GM18868 (cell line): ENCODE data around the gene CGA.

Experiments used
- ATAC-seq: cut with Tn5 transposase; IDR thresholded peaks from one replicate; pipeline ENCODE4 v1.9.1; 2021; ENCODE audit warnings: mild to moderate bottlenecking, moderate library complexity; ENCODE audit not compliant: unreplicated experiment

CGA gene

DNA sequence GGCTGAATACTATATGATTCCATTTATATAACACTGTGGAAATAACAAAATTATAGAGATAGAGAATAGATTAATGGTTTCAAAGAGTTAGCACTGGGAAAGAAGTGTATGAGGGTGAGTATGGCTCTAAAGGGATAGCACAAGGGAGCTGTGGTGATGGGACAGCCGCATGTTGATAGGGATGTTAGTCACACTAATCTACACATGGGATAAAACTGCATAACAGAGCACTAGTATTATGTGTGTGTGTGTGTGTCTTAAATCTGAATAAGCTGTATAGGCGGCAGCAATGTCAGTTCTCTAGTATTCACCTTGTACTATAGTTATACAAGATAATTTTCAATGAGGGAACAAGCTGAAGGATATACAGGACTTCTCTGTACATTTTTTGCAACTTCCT, 5.8 kb downstream of the CGA start:
- ATAC-seq = no peak

DNA sequence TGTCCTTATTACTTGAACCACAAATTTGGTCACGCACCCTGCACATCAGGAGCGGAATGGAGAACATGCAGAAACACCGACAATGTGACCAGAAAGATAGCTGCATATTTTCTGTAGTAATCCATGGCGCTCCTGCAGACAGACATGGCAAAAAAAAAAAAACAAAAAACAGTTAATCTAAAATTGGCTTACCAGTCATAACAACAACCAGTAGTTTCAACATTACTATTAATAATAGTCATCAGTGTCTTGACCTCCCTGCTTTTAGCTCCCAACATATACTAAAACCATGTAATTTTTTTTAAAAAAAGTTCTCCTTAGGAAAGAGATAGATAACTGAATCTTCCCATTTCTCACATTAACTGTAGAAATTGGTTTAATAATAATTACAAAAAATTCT, 6.8 kb downstream of the CGA start:
- ATAC-seq = peak; percentile 69

DNA sequence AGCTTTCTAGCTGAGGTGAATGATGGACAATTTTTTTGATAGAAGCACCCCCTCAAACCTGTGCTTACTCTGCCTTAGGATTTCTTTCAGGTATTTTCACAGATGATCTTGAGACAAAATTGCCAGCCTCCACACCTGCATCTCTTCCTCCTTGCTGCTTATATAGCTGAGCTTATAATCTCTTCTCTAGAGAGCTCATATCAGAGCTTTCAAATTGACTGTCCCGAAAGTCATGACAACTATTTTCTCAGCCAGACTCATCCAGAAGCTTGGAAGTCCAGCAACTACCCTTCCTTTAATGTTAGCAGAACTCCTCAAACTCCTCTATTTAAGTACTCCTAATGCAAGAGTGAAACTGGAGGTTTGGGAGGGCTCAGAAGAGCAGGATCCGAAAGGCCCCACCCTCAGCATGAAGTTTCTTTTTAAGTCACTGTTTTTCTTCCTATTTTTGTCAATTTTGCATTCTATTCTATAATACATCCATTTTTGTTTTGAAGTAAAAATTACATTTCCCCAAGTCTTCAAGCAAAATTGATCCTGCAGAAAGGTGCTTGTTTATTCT, 12.7 kb downstream of the CGA start:
- ATAC-seq = peak; percentile 72

DNA sequence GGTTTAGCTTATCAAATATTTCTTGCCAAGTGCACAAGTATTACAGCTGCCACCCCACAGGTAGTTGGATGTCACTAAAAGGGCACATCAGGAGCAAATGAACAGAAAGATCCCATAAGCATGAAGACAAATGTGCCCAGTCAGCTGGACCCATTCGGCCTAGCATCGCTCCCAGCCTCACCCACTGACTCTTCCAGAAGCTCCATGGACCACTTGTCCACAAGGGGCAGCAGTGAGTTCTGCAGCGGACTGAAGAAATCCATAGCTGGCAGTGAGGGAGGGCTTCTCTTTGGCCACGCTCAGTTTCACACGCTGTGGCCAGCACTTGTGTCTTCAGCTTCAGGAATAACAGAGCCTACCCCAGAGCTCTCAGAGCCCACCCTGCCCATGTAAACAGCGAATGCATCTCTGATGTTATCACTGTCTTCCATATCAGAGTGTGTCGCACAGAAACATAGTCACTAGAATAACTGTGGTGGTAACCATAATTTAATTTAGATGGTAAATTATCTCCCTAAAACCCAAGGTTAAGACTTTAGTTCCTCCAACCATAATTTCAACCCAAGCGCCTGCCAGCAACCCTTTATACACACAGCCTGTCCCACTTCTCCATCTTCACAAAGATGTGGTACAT, 15.8 kb downstream of the CGA start:
- peak; percentile 52 for ATAC-seq

DNA sequence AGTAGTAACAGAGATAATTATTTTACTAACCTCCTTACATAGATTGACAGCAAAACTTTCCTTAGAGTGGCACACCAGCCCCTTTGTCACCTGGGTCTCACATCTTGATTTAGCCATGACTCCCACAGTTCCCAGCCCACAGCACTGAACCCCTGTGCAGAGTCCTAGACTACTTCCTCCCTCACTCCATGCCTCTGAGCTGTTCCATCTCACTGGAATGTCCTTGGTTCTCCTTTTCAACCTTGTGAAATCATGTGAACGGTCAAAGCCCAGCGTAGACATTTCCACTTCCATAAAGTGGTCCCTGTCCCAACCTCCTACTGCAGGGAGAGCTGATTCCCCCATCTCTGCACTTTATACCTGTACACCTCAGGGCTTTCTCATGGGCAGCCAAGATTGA, 19.7 kb downstream of the CGA start:
- ATAC-seq = no peak

DNA sequence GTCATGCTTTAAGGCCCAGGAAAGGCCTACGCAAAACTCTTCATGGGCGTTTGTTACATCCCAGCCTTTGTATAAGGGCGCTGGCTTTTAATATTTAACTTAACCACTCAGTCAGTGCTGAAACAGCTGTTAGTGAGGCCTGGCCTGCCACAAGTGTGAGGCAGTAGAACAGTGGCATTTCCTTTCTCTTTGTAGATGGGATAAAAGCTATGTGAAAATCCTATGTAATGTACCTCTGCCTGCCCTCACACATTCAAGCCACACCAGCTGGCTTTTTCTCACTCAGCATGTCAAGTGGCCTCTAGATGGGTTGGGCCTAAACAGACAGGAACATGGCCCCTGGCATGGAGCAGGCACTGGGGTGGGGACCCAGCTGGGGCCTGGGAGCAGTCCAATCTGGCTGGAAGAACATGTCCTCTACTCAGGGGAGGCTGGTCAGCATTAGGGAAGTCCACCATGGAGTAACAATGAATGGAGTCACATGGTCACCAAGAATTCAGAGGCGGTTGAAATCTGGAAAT, 20.7 kb downstream of the CGA start:
- ATAC-seq = no peak

DNA sequence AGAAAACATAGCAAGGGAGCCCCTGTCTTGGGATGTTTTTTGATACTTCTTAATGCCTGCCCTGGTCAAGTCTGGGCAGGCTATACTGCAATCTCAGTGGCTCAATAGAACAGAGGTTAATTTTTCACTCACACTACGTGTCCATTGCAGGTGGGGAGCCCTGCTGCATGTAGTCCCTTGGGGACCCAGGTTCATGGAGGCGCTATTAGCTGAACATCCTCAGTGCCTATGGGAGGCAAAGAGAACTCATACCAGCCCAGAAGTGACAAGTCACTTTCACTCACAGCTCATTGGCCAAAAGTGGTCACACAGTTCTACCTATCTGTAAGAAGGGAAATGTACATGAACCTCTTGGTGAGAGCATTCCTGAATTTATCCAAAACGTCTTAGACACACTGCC, 23.2 kb downstream of the CGA start:
- peak; percentile 66 for ATAC-seq

DNA sequence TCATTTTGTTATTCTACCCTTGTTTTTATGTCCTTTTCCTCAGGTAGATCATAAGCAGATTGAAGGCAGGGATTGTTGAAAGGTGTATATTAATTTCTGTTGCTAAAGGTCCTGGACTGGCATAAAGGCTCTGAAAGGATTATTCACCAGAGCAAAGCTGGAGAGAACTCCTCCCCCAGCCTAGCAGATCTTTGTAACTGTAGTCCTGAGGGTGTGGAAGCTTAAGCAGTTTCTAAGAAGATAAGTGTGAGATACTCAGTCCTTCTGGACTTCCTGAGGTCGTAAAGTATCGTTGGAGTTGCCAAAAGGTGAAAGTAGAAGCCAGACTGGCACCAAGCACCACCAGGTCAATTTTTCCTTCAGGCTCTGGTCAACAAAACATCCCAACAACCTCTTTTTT, 24.2 kb downstream of the CGA start:
- no peak for ATAC-seq

DNA sequence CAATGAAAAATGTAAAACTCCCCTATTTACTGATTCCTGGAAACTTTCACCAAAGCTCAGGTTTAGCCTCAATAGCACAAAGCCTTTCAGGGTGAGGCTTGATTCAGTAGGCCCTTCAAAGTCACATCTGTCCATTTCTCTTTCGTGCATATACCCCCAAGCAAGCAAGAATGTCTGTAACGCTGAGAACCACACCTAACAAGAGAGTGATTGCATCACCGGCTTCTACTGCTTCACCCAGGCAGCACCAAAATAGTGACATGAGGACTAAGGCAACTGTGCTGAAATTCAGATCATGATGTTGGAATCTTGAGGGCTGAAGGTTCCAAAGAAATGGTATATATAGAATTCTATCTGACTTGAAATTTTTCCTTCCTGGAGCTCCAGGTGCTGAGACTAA, 26.1 kb downstream of the CGA start:
- ATAC-seq = no peak

DNA sequence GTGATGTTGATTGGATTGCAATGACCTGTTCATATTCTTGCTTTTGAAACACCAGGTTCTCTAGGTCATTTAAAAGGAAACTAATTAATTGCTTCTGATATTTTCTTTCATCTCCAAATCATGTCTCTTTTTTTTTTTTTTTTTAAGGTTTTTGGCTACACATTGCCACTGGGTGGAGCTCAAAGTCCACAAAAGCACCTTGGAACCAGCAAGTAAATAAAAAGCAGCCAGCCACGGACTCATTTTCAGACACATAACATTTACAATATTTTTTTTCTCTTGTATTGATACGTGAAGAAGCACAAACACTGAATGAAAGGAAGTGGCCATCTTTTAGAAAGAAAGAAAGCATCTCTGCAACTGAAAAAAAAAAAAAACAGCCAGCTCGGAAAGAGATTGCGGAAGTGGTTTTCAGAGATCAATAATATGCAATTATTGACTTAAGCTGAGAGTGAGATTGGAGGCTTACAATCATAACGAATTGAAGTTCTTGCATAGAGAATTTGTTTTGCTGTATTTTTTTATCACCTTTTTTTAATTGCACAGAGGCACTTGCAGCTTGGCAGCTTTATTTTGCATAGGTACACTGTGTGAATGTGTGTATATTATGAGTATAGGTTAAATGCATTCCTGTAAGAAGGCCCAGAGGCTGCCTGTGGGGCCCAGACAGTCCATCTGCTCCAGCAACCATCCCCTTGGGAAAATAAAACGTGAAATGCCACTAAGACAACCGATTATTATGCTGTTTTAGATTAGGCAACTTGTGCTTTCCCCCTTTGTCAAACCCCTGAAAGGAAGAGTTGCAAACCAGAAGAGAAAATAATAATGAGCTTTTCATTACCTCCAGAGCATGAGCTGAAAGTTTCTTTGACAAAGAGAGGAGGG, 28.2 kb downstream of the CGA start:
- no peak for ATAC-seq

DNA sequence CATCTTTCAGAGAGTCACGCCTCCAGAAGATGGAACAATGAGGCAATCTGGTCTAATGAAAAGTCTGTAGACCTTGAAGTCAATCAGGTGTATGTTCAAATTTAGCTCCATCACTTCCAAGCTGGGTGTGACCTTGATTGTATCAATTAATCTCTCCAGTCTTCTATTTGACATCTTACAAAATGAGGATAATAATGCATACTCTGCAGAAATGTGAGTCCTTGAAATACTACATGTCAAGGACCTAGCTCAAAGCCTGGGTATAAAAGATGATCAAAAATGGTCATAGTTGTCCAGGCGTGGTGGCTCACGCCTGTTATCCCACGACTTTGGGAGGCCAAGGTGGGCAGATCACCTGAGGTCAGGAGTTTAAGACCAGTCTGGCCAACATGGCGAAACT, 29.8 kb downstream of the CGA start:
- no peak for ATAC-seq

DNA sequence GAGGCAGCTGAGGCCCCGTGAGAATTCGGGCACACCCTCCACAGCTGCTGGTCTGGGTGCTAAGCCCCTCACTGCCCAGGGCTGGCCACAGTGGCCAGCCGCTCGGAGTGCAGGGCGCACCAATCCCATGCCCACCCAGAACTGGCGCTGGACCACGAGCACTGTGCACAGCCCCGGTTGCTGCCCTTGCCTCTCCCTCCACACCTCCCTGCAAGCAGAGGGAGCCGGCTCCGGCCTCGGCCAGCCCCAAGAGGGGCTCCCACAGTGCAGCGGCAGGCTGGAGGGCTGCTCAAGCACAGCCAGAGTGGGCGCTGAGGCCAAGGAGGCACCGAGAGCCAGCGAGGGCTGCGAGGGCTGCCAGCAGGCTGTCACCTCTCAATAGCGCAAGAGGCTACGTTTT, 35.0 kb downstream of the CGA start:
- no peak for ATAC-seq

DNA sequence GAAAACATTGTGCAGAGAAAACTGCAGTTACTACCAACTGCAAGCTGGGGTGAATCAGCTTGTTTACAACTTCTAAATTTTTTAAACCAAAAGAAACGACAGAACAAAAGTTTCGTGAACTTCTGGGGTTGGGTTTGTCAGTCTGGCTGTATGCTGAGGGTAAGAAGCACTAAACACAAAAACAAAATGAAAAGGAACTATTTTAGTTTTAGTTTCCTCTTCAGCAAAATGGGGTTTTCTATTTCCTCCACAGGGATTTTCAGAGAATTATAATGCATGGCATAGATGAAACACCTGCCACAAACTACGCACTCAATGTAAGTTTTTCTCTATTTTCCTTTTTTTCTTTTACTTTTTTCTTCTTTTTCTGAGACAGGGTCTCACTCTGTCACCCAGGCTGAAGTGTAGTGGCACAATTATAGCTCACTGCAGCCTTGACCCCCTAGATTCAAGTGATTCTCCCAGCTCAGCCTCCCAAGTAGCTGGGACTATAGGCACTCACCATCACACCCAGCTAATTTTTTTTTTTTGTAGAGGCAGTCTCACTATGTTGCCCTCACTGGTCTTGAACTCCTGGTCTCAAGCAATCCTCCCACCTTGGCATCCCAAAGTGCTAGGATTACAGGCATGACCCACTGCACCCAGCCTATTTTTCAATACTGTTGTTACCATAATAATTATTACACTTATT, 40.6 kb downstream of the CGA start:
- ATAC-seq = no peak

DNA sequence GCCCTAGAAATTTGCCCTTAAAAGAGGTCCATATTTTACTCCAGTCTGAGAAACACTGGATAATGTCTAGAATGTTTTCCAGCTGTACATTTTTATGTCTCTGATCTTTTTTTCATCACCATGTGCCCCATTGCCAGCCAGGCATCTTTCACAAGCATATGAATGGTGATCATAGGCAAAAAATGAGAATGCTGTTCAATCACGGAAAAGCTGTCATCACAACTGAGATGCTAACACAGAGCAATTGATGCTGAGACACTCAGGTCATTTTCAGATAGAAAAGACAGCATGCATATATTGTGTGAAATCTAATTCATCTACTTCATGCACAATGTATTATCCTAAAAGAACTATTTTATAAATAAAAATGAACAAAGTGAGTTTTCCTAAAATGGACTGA, 41.6 kb downstream of the CGA start:
- no peak for ATAC-seq

DNA sequence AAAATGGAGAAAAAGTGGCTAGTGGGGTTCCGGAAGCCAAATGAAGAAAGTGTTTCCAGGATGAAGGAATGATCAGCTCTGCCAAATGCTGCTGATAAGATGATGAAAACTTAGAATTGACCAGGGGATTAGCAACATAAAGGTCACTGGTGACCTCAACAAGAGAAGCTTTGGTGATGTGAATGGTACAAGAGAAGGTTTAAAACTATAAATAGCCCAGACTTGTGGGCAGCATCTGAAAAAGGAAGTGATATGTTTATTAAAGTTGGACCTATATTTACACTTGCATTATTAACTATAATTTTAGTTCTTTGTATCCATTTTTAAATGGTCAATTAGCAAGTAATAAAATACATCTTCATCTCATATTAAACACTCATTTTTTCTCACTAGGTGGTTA, 45.1 kb downstream of the CGA start:
- peak; percentile 72 for ATAC-seq

DNA sequence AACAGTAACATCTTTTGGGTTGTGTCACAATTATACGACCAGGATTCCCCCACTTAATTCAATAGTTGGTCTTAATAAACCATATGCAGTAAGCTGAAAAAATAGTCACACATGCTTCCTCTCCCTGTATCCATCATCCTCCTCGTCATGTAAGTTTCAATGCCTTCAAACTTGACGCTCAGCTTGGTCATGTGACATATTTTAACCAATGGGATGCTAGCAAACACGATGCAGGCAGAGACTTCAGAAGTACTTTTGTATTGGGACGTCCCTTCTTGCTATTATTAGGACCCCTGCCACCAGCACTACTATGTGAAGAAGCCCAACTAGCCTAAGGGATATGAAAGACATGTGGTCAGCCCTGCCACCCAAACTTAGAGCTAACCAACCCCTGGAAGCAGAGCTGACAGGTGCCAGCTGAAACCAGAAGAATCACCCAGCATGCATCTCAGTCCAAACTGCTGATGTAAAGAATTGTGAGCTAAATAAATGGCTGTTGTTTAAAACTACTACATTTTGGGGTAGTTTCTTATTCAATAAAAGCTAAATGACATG, 49.3 kb downstream of the CGA start:
- ATAC-seq = no peak

DNA sequence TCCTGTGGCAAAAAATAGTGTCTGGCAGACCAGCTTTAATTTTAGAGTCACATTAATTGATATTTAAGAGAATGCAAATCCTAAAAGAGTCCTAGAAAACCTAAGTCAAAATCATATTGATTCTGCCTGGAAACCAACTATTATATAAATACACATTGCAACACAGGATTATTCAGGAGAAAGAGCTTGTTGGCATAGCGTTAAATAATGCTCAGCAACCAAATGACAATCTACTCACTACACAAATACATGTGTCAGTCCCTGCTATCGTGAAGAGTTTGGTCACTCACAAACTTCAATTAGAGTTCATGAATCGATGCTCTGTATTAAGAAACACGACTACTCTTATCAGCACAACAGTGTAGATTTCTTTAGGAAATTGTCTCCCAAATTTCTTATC, 54.2 kb downstream of the CGA start:
- ATAC-seq = no peak
